GM23338 (cell line): ENCODE data around the gene DPH5. TPM values are rescaled to one million over a fixed set of nuclear protein-coding genes. Genes with fewer than 3 reads are reported as not detected.

ENCODE experiments used
- ATAC-seq: fragments of 200-7000 bp; cut with Tn5 transposase; 3 replicates; pipeline ENCODE4 v1.9.1; 2020
- DNase-seq: peaks from one replicate; pipeline ENCODE4 v3.0.0-alpha.2; 2015; ENCODE audit warnings: low spot score
- H2AFZ ChIP-seq: fragments of 200-600 bp; sonication (generic); 2 replicates; pipeline ENCODE4 v1.8.0; 2016; ENCODE audit warnings: antibody characterized with exemption, mild to moderate bottlenecking, moderate library complexity
- H3F3A ChIP-seq: fragments of 200-600 bp; sonication (generic); replicated peaks from 2 replicates; pipeline ENCODE4 v1.8.0; 2017; ENCODE audit warnings: antibody characterized with exemption, mixed run types, low read depth
- H3K27ac ChIP-seq: fragments of 200-600 bp; sonication (generic); 2 replicates; pipeline ENCODE4 v1.6.1; 2016; ENCODE audit warnings: low read depth
- H3K27me3 ChIP-seq: fragments of 200-600 bp; sonication (generic); 2 replicates; pipeline ENCODE4 v1.8.0; 2016; ENCODE audit warnings: mild to moderate bottlenecking, mixed run types, moderate library complexity; ENCODE audit not compliant: insufficient read depth
- H3K36me3 ChIP-seq: fragments of 200-600 bp; sonication (generic); 2 replicates; pipeline ENCODE4 v1.8.0; 2016; ENCODE audit warnings: mild to moderate bottlenecking; ENCODE audit not compliant: insufficient read depth
- H3K4me1 ChIP-seq: fragments of 200-600 bp; sonication (generic); 2 replicates; pipeline ENCODE4 v1.8.0; 2016; ENCODE audit warnings: mild to moderate bottlenecking, moderate library complexity; ENCODE audit not compliant: insufficient read depth
- H3K4me2 ChIP-seq: fragments of 200-600 bp; sonication (generic); 2 replicates; pipeline ENCODE4 v1.7.1; 2017; ENCODE audit warnings: mixed run types
- H3K4me3 ChIP-seq: fragments of 200-600 bp; sonication (generic); 2 replicates; pipeline ENCODE4 v1.6.1; 2016; ENCODE audit warnings: mixed run types
- H3K79me2 ChIP-seq: fragments of 200-600 bp; sonication (generic); replicated peaks from 2 replicates; pipeline ENCODE4 v1.8.0; 2017; ENCODE audit warnings: mild to moderate bottlenecking; ENCODE audit not compliant: insufficient read depth
- H3K9me2 ChIP-seq: fragments of 200-600 bp; sonication (generic); 2 replicates; pipeline ENCODE4 v1.8.0; 2017; ENCODE audit not compliant: insufficient read depth
- H4K20me1 ChIP-seq: fragments of 200-600 bp; sonication (generic); replicated peaks from 2 replicates; pipeline ENCODE4 v1.8.0; 2017; ENCODE audit warnings: mild to moderate bottlenecking; ENCODE audit not compliant: insufficient read depth
- H3K27ac Mint-ChIP-seq: 2 replicates; pipeline ENCODE4 v1.8.0; 2020; ENCODE audit warnings: inconsistent platforms, mild to moderate bottlenecking, moderate library complexity, mixed read lengths
- H3K27me3 Mint-ChIP-seq: 3 replicates; pipeline ENCODE4 v1.8.0; 2022; ENCODE audit warnings: low read depth, mild to moderate bottlenecking, moderate library complexity, mixed read lengths, inconsistent platforms; ENCODE audit not compliant: insufficient read depth, poor library complexity
- H3K36me3 Mint-ChIP-seq: 3 replicates; pipeline ENCODE4 v1.8.0; 2021; ENCODE audit warnings: low read depth, mild to moderate bottlenecking, inconsistent platforms, moderate library complexity, mixed read lengths
- H3K4me1 Mint-ChIP-seq: 3 replicates; pipeline ENCODE4 v1.8.0; 2020; ENCODE audit warnings: mild to moderate bottlenecking, inconsistent platforms, mixed read lengths
- H3K4me3 Mint-ChIP-seq: 3 replicates; pipeline ENCODE4 v1.8.0; 2021; ENCODE audit warnings: moderate library complexity, mild to moderate bottlenecking, inconsistent platforms, mixed read lengths
- H3K9me3 Mint-ChIP-seq: 3 replicates; pipeline ENCODE4 v1.8.0; 2020; ENCODE audit warnings: moderate library complexity, mild to moderate bottlenecking, inconsistent platforms, mixed read lengths
- CREB1 ChIP-seq: fragments of 250-450 bp; sonication (Bioruptor Pico); IDR thresholded peaks from 2 replicates; pipeline ENCODE4 v1.5.0; 2020; ENCODE audit warnings: low read depth, mild to moderate bottlenecking, moderate library complexity
- EZH2 ChIP-seq: fragments of 200-600 bp; sonication (generic); IDR thresholded peaks from one replicate; pipeline ENCODE4 v1.8.0; 2017; ENCODE audit warnings: antibody characterized with exemption, mild to moderate bottlenecking, low read depth; ENCODE audit not compliant: unreplicated experiment
- EZH2phosphoT487 ChIP-seq: fragments of 200-600 bp; sonication (generic); IDR thresholded peaks from one replicate; pipeline ENCODE4 v1.8.1; 2018; ENCODE audit warnings: antibody characterized with exemption; ENCODE audit not compliant: unreplicated experiment
- JUNB ChIP-seq: IDR thresholded peaks from one replicate; pipeline ENCODE4 v1.6.1; 2016; ENCODE audit warnings: antibody characterized with exemption; ENCODE audit not compliant: unreplicated experiment
- NANOG ChIP-seq: IDR thresholded peaks from 2 replicates; pipeline ENCODE4 v1.6.1; 2016; ENCODE audit warnings: antibody characterized with exemption, borderline replicate concordance
- STAT1 ChIP-seq: IDR thresholded peaks from one replicate; pipeline ENCODE4 v1.6.1; 2016; ENCODE audit warnings: antibody characterized with exemption; ENCODE audit not compliant: unreplicated experiment
- ZNF331 ChIP-seq: fragments of 250-450 bp; sonication (Bioruptor Pico); IDR thresholded peaks from 2 replicates; pipeline ENCODE4 v1.5.0; 2020; ENCODE audit warnings: low read depth, mild to moderate bottlenecking, moderate library complexity
- polyA plus RNA-seq: library from polyadenylated mRNA; unstranded; fragments of >200 nt; fragmentation: Nextera tagmentation; extraction: Ambion mirVana; gene quantifications from 2 replicates; pipeline ENCODE4 v1.2.1, GENCODE V29; 2016
- total RNA-seq: library from RNA; depleted of rRNA; stranded (reverse); fragments of >200 nt; shearing (Covaris generic); gene quantifications from 2 replicates; pipeline ENCODE4 v1.2.3, GENCODE V29; 2014
- TF ChIP-seq, protein P1 (sequence below): IDR thresholded peaks from 2 replicates; pipeline ENCODE4 v1.6.1; 2016; ENCODE audit warnings: antibody characterized with exemption
- TF ChIP-seq, protein P2 (sequence below), 2 experiments: fragments of 200-600 bp in 1 of 2; sonication (generic) in 1 of 2; conservative IDR thresholded peaks; 2 replicates each; pipeline versions ENCODE4 v1.5.1 to v1.6.1; 2016 to 2017; ENCODE audit warnings: antibody characterized with exemption in 2 of 2, low read depth in 2 of 2, mild to moderate bottlenecking in 2 of 2, moderate library complexity in 1 of 2
- TF ChIP-seq, protein P3 (sequence below): fragments of 250-450 bp; sonication (Bioruptor Pico); IDR thresholded peaks from 2 replicates; pipeline ENCODE4 v1.5.0; 2020; ENCODE audit warnings: mild to moderate bottlenecking, moderate library complexity
- TF ChIP-seq, protein P4 (sequence below): IDR thresholded peaks from one replicate; pipeline ENCODE4 v1.6.1; 2018; ENCODE audit warnings: antibody characterized with exemption; ENCODE audit not compliant: unreplicated experiment

Gene DPH5
- total and polyA plus RNA-seq, 2 experiments from 2014 or later: 50.6 to 53.5 TPM

GRCh38 chr1:101059945-101060542 lies 34.5 kb upstream of the DPH5 start:
- H3K27ac Mint-ChIP-seq: no peak overlapping the region
- H3K36me3 Mint-ChIP-seq: no peaks in the 10 kb centered on the region
- no peaks in the 10 kb centered on the region for H3K4me1 Mint-ChIP-seq
- Histone ChIP-seq H3K4me1 (no peaks in the 10 kb centered on the region), H3K4me3 (no peak overlapping the region), H3F3A (no peaks in the 10 kb centered on the region), H2AFZ (no peak overlapping the region), H3K79me2 (no peaks in the 10 kb centered on the region), H3K27ac (no peak overlapping the region), H3K27me3 (no peaks in the 10 kb centered on the region), H3K4me2 (no peak overlapping the region), H3K9me2 (no peaks in the 10 kb centered on the region), H3K36me3 (no peaks in the 10 kb centered on the region), H4K20me1 (no peaks in the 10 kb centered on the region)
- H3K9me3 Mint-ChIP-seq: no peaks in the 10 kb centered on the region
- DNase-seq (no peak), ATAC-seq (no peak)
- H3K4me3 Mint-ChIP-seq: no peak overlapping the region
- TF ChIP-seq EZH2 (no peak), NANOG (no peak), CREB1 (CRISPR knock-in tag) (no peak), ZNF331 (CRISPR knock-in tag) (no peak), EZH2phosphoT487 (no peak), JUNB (no peak), STAT1 (no peak)
- TF ChIP-seq, protein P1, sequence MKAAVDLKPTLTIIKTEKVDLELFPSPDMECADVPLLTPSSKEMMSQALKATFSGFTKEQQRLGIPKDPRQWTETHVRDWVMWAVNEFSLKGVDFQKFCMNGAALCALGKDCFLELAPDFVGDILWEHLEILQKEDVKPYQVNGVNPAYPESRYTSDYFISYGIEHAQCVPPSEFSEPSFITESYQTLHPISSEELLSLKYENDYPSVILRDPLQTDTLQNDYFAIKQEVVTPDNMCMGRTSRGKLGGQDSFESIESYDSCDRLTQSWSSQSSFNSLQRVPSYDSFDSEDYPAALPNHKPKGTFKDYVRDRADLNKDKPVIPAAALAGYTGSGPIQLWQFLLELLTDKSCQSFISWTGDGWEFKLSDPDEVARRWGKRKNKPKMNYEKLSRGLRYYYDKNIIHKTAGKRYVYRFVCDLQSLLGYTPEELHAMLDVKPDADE: no peak
- TF ChIP-seq, protein P2, sequence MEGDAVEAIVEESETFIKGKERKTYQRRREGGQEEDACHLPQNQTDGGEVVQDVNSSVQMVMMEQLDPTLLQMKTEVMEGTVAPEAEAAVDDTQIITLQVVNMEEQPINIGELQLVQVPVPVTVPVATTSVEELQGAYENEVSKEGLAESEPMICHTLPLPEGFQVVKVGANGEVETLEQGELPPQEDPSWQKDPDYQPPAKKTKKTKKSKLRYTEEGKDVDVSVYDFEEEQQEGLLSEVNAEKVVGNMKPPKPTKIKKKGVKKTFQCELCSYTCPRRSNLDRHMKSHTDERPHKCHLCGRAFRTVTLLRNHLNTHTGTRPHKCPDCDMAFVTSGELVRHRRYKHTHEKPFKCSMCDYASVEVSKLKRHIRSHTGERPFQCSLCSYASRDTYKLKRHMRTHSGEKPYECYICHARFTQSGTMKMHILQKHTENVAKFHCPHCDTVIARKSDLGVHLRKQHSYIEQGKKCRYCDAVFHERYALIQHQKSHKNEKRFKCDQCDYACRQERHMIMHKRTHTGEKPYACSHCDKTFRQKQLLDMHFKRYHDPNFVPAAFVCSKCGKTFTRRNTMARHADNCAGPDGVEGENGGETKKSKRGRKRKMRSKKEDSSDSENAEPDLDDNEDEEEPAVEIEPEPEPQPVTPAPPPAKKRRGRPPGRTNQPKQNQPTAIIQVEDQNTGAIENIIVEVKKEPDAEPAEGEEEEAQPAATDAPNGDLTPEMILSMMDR (conservative IDR thresholded peaks at IDR 0.05; ENCODE audit: low read depth in 2 of 2): no peak
- TF ChIP-seq, protein P3, sequence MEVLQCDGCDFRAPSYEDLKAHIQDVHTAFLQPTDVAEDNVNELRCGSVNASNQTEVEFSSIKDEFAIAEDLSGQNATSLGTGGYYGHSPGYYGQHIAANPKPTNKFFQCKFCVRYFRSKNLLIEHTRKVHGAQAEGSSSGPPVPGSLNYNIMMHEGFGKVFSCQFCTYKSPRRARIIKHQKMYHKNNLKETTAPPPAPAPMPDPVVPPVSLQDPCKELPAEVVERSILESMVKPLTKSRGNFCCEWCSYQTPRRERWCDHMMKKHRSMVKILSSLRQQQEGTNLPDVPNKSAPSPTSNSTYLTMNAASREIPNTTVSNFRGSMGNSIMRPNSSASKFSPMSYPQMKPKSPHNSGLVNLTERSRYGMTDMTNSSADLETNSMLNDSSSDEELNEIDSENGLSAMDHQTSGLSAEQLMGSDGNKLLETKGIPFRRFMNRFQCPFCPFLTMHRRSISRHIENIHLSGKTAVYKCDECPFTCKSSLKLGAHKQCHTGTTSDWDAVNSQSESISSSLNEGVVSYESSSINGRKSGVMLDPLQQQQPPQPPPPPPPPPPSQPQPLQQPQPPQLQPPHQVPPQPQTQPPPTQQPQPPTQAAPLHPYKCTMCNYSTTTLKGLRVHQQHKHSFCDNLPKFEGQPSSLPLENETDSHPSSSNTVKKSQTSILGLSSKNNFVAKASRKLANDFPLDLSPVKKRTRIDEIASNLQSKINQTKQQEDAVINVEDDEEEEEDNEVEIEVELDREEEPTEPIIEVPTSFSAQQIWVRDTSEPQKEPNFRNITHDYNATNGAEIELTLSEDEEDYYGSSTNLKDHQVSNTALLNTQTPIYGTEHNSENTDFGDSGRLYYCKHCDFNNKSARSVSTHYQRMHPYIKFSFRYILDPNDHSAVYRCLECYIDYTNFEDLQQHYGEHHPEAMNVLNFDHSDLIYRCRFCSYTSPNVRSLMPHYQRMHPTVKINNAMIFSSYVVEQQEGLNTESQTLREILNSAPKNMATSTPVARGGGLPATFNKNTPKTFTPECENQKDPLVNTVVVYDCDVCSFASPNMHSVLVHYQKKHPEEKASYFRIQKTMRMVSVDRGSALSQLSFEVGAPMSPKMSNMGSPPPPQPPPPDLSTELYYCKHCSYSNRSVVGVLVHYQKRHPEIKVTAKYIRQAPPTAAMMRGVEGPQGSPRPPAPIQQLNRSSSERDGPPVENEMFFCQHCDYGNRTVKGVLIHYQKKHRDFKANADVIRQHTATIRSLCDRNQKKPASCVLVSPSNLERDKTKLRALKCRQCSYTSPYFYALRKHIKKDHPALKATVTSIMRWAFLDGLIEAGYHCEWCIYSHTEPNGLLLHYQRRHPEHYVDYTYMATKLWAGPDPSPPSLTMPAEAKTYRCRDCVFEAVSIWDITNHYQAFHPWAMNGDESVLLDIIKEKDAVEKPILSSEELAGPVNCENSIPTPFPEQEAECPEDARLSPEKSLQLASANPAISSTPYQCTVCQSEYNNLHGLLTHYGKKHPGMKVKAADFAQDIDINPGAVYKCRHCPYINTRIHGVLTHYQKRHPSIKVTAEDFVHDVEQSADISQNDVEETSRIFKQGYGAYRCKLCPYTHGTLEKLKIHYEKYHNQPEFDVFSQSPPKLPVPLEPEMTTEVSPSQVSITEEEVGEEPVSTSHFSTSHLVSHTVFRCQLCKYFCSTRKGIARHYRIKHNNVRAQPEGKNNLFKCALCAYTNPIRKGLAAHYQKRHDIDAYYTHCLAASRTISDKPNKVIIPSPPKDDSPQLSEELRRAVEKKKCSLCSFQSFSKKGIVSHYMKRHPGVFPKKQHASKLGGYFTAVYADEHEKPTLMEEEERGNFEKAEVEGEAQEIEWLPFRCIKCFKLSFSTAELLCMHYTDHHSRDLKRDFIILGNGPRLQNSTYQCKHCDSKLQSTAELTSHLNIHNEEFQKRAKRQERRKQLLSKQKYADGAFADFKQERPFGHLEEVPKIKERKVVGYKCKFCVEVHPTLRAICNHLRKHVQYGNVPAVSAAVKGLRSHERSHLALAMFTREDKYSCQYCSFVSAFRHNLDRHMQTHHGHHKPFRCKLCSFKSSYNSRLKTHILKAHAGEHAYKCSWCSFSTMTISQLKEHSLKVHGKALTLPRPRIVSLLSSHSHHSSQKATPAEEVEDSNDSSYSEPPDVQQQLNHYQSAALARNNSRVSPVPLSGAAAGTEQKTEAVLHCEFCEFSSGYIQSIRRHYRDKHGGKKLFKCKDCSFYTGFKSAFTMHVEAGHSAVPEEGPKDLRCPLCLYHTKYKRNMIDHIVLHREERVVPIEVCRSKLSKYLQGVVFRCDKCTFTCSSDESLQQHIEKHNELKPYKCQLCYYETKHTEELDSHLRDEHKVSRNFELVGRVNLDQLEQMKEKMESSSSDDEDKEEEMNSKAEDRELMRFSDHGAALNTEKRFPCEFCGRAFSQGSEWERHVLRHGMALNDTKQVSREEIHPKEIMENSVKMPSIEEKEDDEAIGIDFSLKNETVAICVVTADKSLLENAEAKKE (CRISPR knock-in tag): no peak
- TF ChIP-seq, protein P4, sequence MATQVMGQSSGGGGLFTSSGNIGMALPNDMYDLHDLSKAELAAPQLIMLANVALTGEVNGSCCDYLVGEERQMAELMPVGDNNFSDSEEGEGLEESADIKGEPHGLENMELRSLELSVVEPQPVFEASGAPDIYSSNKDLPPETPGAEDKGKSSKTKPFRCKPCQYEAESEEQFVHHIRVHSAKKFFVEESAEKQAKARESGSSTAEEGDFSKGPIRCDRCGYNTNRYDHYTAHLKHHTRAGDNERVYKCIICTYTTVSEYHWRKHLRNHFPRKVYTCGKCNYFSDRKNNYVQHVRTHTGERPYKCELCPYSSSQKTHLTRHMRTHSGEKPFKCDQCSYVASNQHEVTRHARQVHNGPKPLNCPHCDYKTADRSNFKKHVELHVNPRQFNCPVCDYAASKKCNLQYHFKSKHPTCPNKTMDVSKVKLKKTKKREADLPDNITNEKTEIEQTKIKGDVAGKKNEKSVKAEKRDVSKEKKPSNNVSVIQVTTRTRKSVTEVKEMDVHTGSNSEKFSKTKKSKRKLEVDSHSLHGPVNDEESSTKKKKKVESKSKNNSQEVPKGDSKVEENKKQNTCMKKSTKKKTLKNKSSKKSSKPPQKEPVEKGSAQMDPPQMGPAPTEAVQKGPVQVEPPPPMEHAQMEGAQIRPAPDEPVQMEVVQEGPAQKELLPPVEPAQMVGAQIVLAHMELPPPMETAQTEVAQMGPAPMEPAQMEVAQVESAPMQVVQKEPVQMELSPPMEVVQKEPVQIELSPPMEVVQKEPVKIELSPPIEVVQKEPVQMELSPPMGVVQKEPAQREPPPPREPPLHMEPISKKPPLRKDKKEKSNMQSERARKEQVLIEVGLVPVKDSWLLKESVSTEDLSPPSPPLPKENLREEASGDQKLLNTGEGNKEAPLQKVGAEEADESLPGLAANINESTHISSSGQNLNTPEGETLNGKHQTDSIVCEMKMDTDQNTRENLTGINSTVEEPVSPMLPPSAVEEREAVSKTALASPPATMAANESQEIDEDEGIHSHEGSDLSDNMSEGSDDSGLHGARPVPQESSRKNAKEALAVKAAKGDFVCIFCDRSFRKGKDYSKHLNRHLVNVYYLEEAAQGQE: no peak
- no peaks in the 10 kb centered on the region for H3K27me3 Mint-ChIP-seq
